ENCODE results near the gene LSS. TPM values are rescaled to one million over a fixed set of nuclear protein-coding genes. Genes with fewer than 3 reads are reported as not detected.
"Not testable (repeated sequence)": the region's sequence is repeated elsewhere in the genome, so short reads cannot be mapped to it uniquely, and the experiment has no call there.

Gene LSS
- total RNA-seq, 1 donor from 2014 or later = 26.7 TPM

DNA sequence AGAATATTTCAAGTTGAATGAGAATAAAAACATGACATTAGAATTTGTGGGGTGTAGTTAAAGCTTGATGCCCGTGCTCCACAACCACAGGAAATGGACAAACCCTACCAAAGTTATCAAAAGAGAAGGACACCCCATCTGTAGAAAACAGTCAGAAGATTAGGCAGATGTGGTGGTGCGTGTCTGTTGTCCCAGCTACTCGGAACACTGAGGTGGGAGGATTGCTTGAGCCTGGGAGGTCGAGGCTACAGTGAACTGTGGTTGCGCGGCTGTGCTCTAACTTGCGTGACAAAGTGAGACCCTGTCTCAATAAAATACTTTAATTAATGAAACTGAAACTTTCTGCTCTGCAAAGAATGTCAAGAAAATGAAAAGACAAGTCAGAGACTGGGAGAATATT lies 42.9 kb downstream of the LSS start:
- Mint-ChIP-seq H3K36me3 (peaks cover 9% of the 10 kb centered on the region), H3K4me1 (peaks cover 46% of the 10 kb centered on the region), H3K27ac (peak overlapping the region; percentile 72), H3K27me3 (ENCODE audit: insufficient read depth, low read depth) (peaks cover 2% of the 10 kb centered on the region), H3K4me3 (peak overlapping the region; percentile 84), H3K9me3 (no peaks in the 10 kb centered on the region)
- H3K27ac ChIP-seq = no peak overlapping the region
- peak overlapping the region; percentile 92 for H3K4me2 ChIP-seq
- no peaks in the 10 kb centered on the region for H3K27me3 ChIP-seq
- H4K20me1 ChIP-seq (ENCODE audit: low read depth) = no peaks in the 10 kb centered on the region
- H3K36me3 ChIP-seq = no peaks in the 10 kb centered on the region
- no peak for DNase-seq (ENCODE audit: low spot score)
- H2AFZ ChIP-seq (replicated peaks) = no peak overlapping the region
- H3K9me3 ChIP-seq (ENCODE audit: low read depth) = no peaks in the 10 kb centered on the region
- H3K79me2 ChIP-seq (ENCODE audit: low read depth) = peaks cover 4% of the 10 kb centered on the region
- H3K4me3 ChIP-seq = peak overlapping the region; percentile 99
- TF ChIP-seq EZH2phosphoT487 (IDR thresholded peaks at IDR 0.05) = no peak
- TF ChIP-seq, protein P1, sequence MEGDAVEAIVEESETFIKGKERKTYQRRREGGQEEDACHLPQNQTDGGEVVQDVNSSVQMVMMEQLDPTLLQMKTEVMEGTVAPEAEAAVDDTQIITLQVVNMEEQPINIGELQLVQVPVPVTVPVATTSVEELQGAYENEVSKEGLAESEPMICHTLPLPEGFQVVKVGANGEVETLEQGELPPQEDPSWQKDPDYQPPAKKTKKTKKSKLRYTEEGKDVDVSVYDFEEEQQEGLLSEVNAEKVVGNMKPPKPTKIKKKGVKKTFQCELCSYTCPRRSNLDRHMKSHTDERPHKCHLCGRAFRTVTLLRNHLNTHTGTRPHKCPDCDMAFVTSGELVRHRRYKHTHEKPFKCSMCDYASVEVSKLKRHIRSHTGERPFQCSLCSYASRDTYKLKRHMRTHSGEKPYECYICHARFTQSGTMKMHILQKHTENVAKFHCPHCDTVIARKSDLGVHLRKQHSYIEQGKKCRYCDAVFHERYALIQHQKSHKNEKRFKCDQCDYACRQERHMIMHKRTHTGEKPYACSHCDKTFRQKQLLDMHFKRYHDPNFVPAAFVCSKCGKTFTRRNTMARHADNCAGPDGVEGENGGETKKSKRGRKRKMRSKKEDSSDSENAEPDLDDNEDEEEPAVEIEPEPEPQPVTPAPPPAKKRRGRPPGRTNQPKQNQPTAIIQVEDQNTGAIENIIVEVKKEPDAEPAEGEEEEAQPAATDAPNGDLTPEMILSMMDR (IDR thresholded peaks at IDR 0.05) = no peak
- TF ChIP-seq EZH2 (IDR thresholded peaks at IDR 0.05) = no peak
- H3K4me1 ChIP-seq = peaks cover 14% of the 10 kb centered on the region
- no peak overlapping the region for H3K9ac ChIP-seq
- H3F3A ChIP-seq (ENCODE audit: low read depth) = peaks cover 13% of the 10 kb centered on the region

DNA sequence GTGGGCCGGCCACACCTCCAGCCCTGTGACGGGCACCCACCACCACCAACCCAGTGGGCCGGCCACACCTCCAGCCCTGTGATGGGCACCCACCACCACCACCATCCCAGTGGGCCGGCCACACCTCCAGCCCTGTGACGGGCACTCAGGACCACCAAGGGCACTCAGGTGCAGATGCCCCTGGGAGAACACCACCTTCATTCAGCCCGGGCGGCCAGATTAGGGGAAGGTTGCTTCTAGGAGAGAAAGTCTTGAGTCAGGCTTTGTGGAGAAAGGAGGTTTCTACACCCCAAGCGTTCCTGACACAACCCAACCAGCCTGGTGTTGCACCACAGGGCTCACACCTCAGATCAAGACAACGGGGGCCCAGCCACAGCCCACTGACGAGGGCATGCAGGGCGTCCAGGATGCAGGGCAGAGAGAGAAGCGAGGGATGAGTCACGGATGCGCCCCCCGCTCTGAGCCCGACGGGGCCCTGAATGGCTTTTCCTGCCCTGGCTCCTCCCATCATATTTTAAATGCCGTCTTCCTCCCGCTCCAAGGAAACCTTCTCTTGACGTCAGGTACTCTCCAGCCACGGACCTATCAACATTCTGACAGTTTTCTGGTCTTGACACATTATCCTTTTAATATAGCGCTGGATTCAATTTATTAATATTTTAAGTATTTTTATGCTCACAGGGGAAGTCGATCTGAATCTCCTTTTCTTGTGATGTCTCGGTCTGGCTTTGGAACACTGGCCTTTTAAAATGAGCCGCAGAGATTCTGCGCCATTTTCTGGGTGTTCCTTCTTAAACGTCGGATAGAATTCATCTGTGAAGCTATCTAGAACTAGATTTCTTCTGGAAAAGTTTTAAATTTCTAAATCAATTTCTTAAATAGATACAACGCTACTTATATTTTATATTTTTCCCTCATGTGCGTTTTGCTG lies 43.7 kb downstream of the LSS start:
- Histone ChIP-seq H3K9ac (no peak overlapping the region), H3K4me3 (peak overlapping the region; percentile 99)

DNA sequence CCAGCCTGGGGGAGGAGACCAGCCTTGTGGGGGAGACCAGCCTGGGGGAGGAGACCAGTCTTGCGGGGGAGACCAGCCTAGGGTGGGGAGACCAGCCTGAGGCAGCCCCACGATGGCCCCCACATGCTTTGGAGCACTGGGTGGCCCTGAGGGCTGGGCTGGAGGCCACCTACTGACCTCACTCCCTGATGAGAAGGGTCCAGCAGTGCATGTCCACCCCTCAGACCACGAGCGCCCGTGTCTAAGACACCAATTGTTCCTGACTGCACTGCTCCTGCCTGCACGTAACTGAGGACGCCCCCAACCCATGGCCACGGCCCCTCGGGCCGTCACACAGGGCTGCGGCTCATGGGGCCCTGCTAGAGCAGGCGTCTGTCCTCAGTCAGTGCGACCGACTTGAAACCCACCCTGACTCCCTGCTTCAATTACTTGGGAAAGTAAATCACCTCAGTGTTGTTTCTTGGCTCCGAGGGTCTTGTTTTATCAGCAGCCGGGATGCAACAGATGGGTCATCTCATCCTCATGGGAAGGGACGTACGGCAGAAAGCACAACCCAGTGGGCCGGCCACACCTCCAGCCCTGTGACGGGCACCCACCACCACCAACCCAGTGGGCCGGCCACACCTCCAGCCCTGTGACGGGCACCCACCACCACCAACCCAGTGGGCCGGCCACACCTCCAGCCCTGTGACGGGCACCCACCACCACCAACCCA lies 44.5 kb downstream of the LSS start, which contains the start of gene SPATC1L:
Gene SPATC1L, minus strand, starts transcription at position 550 of the 715 bp plus-strand sequence. CDS start 1,643 bp downstream, outside the sequence.
- peaks cover 14% of the 10 kb centered on the region for H3K4me1 ChIP-seq
- H3K4me3 ChIP-seq = peak within 1 kb of the TSS; percentile 99
- Mint-ChIP-seq H3K4me3 (peak within 1 kb of the TSS; percentile 90), H3K27me3 (ENCODE audit: insufficient read depth, low read depth) (peaks cover 2% of the 10 kb centered on the region), H3K27ac (no peak within 1 kb of the TSS), H3K4me1 (peaks cover 33% of the 10 kb centered on the region), H3K9me3 (no peaks in the 10 kb centered on the region), H3K36me3 (peaks cover 14% of the 10 kb centered on the region)
- peak; percentile 86 for DNase-seq (ENCODE audit: low spot score)
- peaks cover 4% of the 10 kb centered on the region for H3K79me2 ChIP-seq (ENCODE audit: low read depth)
- peaks cover 2% of the 10 kb centered on the region for H4K20me1 ChIP-seq (ENCODE audit: low read depth)
- no peaks in the 10 kb centered on the region for H3K27me3 ChIP-seq
- H2AFZ ChIP-seq (replicated peaks) = peak within 1 kb of the TSS; percentile 95
- no peaks in the 10 kb centered on the region for H3K36me3 ChIP-seq
- H3F3A ChIP-seq (ENCODE audit: low read depth) = peaks cover 13% of the 10 kb centered on the region
- H3K9me3 ChIP-seq (ENCODE audit: low read depth) = no peaks in the 10 kb centered on the region
- TF ChIP-seq, protein P1 (IDR thresholded peaks at IDR 0.05) = no peak
- TF ChIP-seq EZH2phosphoT487 (IDR thresholded peaks at IDR 0.05) (no peak), EZH2 (IDR thresholded peaks at IDR 0.05) (no peak)
- H3K4me2 ChIP-seq = peak within 1 kb of the TSS; percentile 92
- peak within 1 kb of the TSS; percentile 49 for H3K9ac ChIP-seq
- no peak within 1 kb of the TSS for H3K27ac ChIP-seq

More for the DNA sequence above, 43.7 kb downstream of the LSS start:
- Histone ChIP-seq H4K20me1 (ENCODE audit: low read depth) (peaks cover 2% of the 10 kb centered on the region), H3K4me1 (peaks cover 14% of the 10 kb centered on the region), H3K79me2 (ENCODE audit: low read depth) (peaks cover 4% of the 10 kb centered on the region), H3K27me3 (no peaks in the 10 kb centered on the region), H2AFZ (replicated peaks) (peak overlapping the region; percentile 95), H3K4me2 (peak overlapping the region; percentile 92), H3K27ac (no peak overlapping the region), H3F3A (ENCODE audit: low read depth) (peaks cover 13% of the 10 kb centered on the region), H3K36me3 (no peaks in the 10 kb centered on the region), H3K9me3 (ENCODE audit: low read depth) (no peaks in the 10 kb centered on the region)
- peak; percentile 93 for DNase-seq (ENCODE audit: low spot score)
- Mint-ChIP-seq H3K4me3 (peak overlapping the region; percentile 84), H3K9me3 (no peaks in the 10 kb centered on the region), H3K36me3 (peaks cover 14% of the 10 kb centered on the region), H3K27ac (no peak overlapping the region), H3K27me3 (ENCODE audit: insufficient read depth, low read depth) (peaks cover 2% of the 10 kb centered on the region), H3K4me1 (peaks cover 39% of the 10 kb centered on the region)
- TF ChIP-seq, protein P1 (IDR thresholded peaks at IDR 0.05) = no peak
- no peak for TF ChIP-seq EZH2phosphoT487 (IDR thresholded peaks at IDR 0.05)
- no peak for TF ChIP-seq EZH2 (IDR thresholded peaks at IDR 0.05)

DNA sequence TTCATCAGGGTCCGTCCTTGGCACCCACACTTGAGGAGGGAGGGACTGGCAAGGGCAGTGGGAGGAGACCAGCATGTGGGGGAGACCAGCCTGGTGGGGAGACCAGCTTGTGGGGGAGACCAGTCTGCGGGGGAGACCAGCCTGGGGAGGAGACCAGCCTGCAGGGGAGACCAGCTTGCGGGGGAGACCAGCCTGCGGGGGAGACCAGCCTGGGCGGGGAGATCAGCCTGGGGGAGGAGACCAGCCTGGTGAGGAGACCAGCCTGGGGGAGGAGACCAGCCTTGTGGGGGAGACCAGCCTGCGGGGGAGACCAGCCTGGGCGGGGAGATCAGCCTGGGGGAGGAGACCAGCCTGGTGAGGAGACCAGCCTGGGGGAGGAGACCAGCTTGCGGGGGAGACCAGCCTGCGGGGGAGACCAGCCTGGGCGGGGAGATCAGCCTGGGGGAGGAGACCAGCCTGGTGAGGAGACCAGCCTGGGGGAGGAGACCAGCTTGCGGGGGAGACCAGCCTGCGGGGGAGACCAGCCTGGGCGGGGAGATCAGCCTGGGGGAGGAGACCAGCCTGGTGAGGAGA lies 45.2 kb downstream of the LSS start:
- not testable (repeated sequence) for H3K9me3 Mint-ChIP-seq; H3K27me3 ChIP-seq; H3K4me1 ChIP-seq; H3K27me3 Mint-ChIP-seq (ENCODE audit: insufficient read depth, low read depth); H3K9me3 ChIP-seq (ENCODE audit: low read depth); H3K36me3 ChIP-seq; H3F3A ChIP-seq (ENCODE audit: low read depth); H3K27ac ChIP-seq; H3K9ac ChIP-seq; H3K79me2 ChIP-seq (ENCODE audit: low read depth); H2AFZ ChIP-seq (replicated peaks); DNase-seq (ENCODE audit: low spot score); H3K27ac Mint-ChIP-seq; H4K20me1 ChIP-seq (ENCODE audit: low read depth)
- Histone ChIP-seq H3K4me2 (peak overlapping the region; percentile 83), H3K4me3 (peak overlapping the region; percentile 99)
- H3K36me3 Mint-ChIP-seq = peaks cover 14% of the 10 kb centered on the region
- peak overlapping the region; percentile 90 for H3K4me3 Mint-ChIP-seq
- H3K4me1 Mint-ChIP-seq = peaks cover 26% of the 10 kb centered on the region

Data from neural progenitor cell (in vitro differentiated cells).